Left lung (tissue), 10 donors: ENCODE results near the gene EXOC4. TPM values are rescaled to one million over a fixed set of nuclear protein-coding genes. Genes with fewer than 3 reads are reported as not detected.

Source experiments
- ATAC-seq: fragments of 200-7000 bp; cut with Tn5 transposase; one replicate; pipeline ENCODE4 v1.9.1; 2020; ENCODE audit warnings: moderate library complexity
- DNase-seq, 4 donors: peaks; one replicate each; pipeline ENCODE4 v3.0.0-alpha.2; 2013 to 2020
- H3K27ac ChIP-seq, 2 donors: fragments of 200-600 bp; sonication (generic) in 1 of 2; one replicate each; pipeline versions ENCODE4 v1.5.0 to v1.8.0; 2020 to 2021
- H3K27me3 ChIP-seq, 2 donors: fragments of 200-600 bp; sonication (generic) in 1 of 2; one replicate each; pipeline versions ENCODE4 v1.5.0 to v1.8.0; 2020 to 2021
- H3K36me3 ChIP-seq, 2 donors: fragments of 200-600 bp; sonication (generic) in 1 of 2; one replicate each; pipeline versions ENCODE4 v1.5.0 to v1.8.0; 2020 to 2021
- H3K4me1 ChIP-seq, 2 donors: fragments of 200-600 bp; one replicate each; pipeline ENCODE4 v1.8.0; 2021
- H3K4me3 ChIP-seq, 2 donors: fragments of 200-600 bp; sonication (generic) in 1 of 2; one replicate each; pipeline versions ENCODE4 v1.5.0 to v1.8.0; 2020 to 2021; ENCODE audit warnings: mild to moderate bottlenecking in 1 of 2
- H3K9me3 ChIP-seq, 2 donors: fragments of 200-600 bp; sonication (generic) in 1 of 2; one replicate each; pipeline versions ENCODE4 v1.5.0 to v1.8.0; 2020 to 2021
- intact Hi-C, 2 donors: fragments of 100-400 bp; cut with DNase I; formaldehyde crosslinking; loops; one replicate each; pipeline versions ENCODE4 v1.11.2 to v1.14.2; 2022
- polyA plus RNA-seq, 6 donors: library from polyadenylated mRNA; unstranded; fragments of 120-200 nt; gene quantifications; one replicate each; pipeline ENCODE4 v1.2.1, GENCODE V29; 2013; ENCODE audit not compliant: insufficient read length in 6 of 6
- total RNA-seq, 2 donors: library from RNA; stranded (reverse); fragmentation: NEBNext Ultra II Directional; extraction: Animal tissue kit (Norgen Biotek cat#: 25700); gene quantifications; one replicate each; pipeline ENCODE4 v1.2.1, GENCODE V29; 2021
- TF ChIP-seq, protein P1 (sequence below), 2 donors: fragments of 200-600 bp; sonication (generic) in 1 of 2; IDR thresholded peaks; one replicate each; pipeline versions ENCODE4 v1.5.0 to v1.8.0; 2021; ENCODE audit warnings: antibody characterized with exemption in 2 of 2
- donor health status: DM: no; HTN: yes; CAD: no.
- donor health status: DM: no; HTN: no; CAD: no.

The EXOC4 gene
- total and polyA plus RNA-seq, 8 donors, result 52.5 to 79.4 (median 65.9) TPM

DNA sequence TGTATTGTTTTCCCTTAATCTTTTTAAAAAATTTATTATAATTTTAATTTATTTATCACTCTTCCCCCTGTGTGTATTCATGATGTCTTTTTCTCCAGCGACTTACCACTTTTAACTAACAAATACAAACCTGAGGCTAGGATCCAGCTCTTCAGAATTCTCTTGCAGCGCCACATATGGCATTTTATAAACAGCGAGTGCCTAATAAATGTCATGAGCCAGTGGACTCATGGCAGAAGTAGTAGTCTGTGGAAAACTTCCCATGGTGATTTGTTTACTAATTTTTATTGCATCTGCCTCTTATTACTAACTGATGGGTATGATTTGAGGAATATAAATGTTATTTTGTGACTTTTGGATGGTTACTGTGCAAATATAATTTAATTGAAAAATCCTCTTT lies 102.9 kb downstream of the EXOC4 start:
- H3K27me3 ChIP-seq, result no peaks in the 10 kb centered on the region
- H3K4me1 ChIP-seq, result no peaks in the 10 kb centered on the region
- H3K4me3 ChIP-seq, result no peak overlapping the region
- DNase-seq (no peak), ATAC-seq (no peak)
- H3K36me3 ChIP-seq, result peaks cover 0 to 10% of the 10 kb centered on the region in 2 donors
- H3K27ac ChIP-seq, result no peak overlapping the region
- peaks cover 0 to 31% of the 10 kb centered on the region in 2 donors for H3K9me3 ChIP-seq
- intact Hi-C loops, result no loop called here
- TF ChIP-seq, protein P1, sequence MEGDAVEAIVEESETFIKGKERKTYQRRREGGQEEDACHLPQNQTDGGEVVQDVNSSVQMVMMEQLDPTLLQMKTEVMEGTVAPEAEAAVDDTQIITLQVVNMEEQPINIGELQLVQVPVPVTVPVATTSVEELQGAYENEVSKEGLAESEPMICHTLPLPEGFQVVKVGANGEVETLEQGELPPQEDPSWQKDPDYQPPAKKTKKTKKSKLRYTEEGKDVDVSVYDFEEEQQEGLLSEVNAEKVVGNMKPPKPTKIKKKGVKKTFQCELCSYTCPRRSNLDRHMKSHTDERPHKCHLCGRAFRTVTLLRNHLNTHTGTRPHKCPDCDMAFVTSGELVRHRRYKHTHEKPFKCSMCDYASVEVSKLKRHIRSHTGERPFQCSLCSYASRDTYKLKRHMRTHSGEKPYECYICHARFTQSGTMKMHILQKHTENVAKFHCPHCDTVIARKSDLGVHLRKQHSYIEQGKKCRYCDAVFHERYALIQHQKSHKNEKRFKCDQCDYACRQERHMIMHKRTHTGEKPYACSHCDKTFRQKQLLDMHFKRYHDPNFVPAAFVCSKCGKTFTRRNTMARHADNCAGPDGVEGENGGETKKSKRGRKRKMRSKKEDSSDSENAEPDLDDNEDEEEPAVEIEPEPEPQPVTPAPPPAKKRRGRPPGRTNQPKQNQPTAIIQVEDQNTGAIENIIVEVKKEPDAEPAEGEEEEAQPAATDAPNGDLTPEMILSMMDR (IDR thresholded peaks at IDR 0.05), result no peak

DNA sequence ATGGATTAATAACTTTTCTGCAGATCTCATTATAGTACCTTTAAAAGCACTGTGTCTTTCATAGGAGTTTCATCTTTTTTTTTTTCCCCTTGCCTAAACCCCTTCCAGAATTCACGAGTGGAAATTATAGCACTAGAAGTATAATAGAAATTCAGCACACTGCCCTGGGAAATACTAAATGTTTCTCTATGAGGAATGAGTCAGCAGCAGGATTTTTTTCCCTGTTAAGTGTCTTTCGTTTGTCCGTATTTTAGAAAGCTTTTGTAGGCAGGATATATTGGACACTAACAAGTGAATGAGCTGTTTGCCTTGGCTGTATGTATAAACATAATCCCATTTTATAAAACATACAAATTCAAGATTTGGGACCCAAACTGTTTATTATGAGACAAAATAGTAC lies 105.8 kb downstream of the EXOC4 start:
- intact Hi-C loops, result no loop called here
- H3K4me3 ChIP-seq, result no peak overlapping the region
- peaks cover 0 to 10% of the 10 kb centered on the region in 2 donors for H3K36me3 ChIP-seq
- H3K27ac ChIP-seq, result no peak overlapping the region
- no peaks in the 10 kb centered on the region for H3K27me3 ChIP-seq
- H3K4me1 ChIP-seq, result no peaks in the 10 kb centered on the region
- TF ChIP-seq, protein P1 (IDR thresholded peaks at IDR 0.05), result no peak
- H3K9me3 ChIP-seq, result peaks cover 0 to 3% of the 10 kb centered on the region in 2 donors
- ATAC-seq (no peak), DNase-seq (no peak)

DNA sequence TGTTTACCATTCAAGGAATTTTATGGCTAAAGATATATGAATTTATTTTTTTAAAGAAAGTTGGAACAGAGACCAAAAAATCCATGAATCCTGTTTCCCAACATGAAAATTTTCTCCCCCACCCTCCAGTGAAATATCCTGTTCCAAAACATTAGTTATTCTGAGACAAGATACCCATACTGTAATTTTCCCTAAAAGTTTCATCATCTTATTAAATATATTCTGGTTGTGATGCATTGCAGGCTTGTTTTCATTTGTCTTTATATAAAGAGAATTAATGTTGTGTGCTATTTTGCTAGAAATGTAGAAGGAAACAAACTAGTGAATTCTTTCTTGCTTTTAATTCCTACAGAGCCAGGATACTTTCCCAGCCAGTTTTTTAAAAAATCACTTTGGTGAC lies 106.6 kb downstream of the EXOC4 start:
- no peak for DNase-seq

DNA sequence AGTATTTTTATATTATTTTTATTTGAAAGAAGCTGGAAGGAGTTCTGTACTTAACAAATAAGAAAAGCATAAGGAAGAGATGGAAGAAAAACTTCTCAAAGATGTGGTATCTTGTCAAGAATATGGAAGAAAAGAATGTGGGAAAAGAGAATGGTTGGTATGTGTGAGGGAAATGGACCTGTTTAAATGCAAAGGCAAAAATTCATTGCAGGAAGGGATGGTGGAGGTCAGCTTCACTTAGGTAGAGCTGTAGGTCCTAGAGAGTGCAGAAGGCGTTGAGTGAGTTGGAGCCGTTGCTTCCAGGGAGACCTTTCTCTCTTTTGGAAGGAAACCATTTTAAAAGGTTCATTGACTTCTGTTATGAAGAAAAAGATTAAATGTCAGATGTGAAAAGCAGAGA lies 107.3 kb downstream of the EXOC4 start:
- Histone ChIP-seq H3K27ac (no peak overlapping the region), H3K36me3 (peaks cover 0 to 10% of the 10 kb centered on the region in 2 donors), H3K4me1 (peaks cover 3 to 4% of the 10 kb centered on the region in 2 donors), H3K27me3 (no peaks in the 10 kb centered on the region), H3K9me3 (no peaks in the 10 kb centered on the region), H3K4me3 (no peak overlapping the region)
- DNase-seq, result no peak
- intact Hi-C loops, result no loop called here
- no peak for ATAC-seq
- TF ChIP-seq, protein P1 (IDR thresholded peaks at IDR 0.05), result no peak

More for the DNA sequence above, 106.6 kb downstream of the EXOC4 start:
- Histone ChIP-seq H3K36me3 (peaks cover 0 to 10% of the 10 kb centered on the region in 2 donors), H3K4me1 (no peaks in the 10 kb centered on the region), H3K4me3 (no peak overlapping the region), H3K9me3 (no peaks in the 10 kb centered on the region), H3K27me3 (no peaks in the 10 kb centered on the region), H3K27ac (no peak overlapping the region)
- TF ChIP-seq, protein P1 (IDR thresholded peaks at IDR 0.05), result no peak
- no peak for ATAC-seq
- intact Hi-C loops, result no loop called here

DNA sequence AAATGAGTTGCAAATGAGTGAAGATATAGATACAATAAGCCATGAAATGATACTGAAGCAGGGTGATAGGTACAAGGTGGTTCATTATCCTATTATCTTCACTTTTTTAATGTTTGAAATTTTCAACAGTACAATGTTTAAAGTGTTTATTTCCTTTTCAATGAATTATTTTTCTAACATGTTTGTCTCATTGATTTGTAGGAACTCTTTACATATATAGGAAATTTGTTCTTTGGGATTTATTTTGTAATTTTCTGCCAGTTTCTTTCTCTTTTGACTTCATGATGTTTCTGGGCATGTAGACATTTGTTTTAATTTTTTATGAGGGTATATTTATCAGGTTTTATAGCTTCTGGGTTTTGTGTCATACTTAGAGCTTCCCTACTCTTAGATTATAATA lies 108.9 kb downstream of the EXOC4 start:
- ATAC-seq (no peak), DNase-seq (no peak)
- no peaks in the 10 kb centered on the region for H3K27me3 ChIP-seq
- H3K27ac ChIP-seq, result no peak overlapping the region
- TF ChIP-seq, protein P1 (IDR thresholded peaks at IDR 0.05), result no peak
- intact Hi-C loops, result no loop called here
- no peak overlapping the region for H3K4me3 ChIP-seq
- H3K36me3 ChIP-seq, result peaks cover 0 to 2% of the 10 kb centered on the region in 2 donors
- no peaks in the 10 kb centered on the region for H3K9me3 ChIP-seq
- peaks cover 7 to 9% of the 10 kb centered on the region in 2 donors for H3K4me1 ChIP-seq
